Pancreas (tissue), 10 donors: ENCODE data around the gene TRIO. TPM values are rescaled to one million over a fixed set of nuclear protein-coding genes. Genes with fewer than 3 reads are reported as not detected.

Source experiments
- ATAC-seq, 4 donors: fragments of 200-7000 bp; cut with Tn5 transposase; one replicate each; pipeline versions ENCODE4 v1.8.0 to v1.9.1; 2020; ENCODE audit warnings: mild to moderate bottlenecking in 4 of 4, moderate library complexity in 4 of 4
- DNase-seq, 6 donors: peaks; one replicate each; pipeline ENCODE4 v3.0.0-alpha.2; 2020
- FAIRE-seq: peaks from 2 replicates; lab custom pipeline; 2012; peaks lifted over from hg19 to GRCh38; lab: Jason Lieb, UNC
- H3K27ac ChIP-seq, 4 donors: fragments of 200-600 bp; sonication (generic); 1 replicate in 3 of 4; 2 replicates in 1 of 4; pipeline versions ENCODE4 v1.5.0 to v1.8.0; 2020
- H3K27me3 ChIP-seq, 4 donors: fragments of 200-600 bp; one replicate each; pipeline ENCODE4 v1.8.0; 2021
- H3K36me3 ChIP-seq, 3 donors: fragments of 200-600 bp; sonication (generic) in 1 of 3; one replicate each; pipeline versions ENCODE4 v1.5.0 to v1.8.0; 2020 to 2021
- H3K4me1 ChIP-seq, 3 donors: fragments of 200-600 bp; one replicate each; pipeline ENCODE4 v1.8.0; 2021
- H3K4me3 ChIP-seq, 4 donors: fragments of 200-600 bp; sonication (generic) in 2 of 4; one replicate each; pipeline versions ENCODE4 v1.5.0 to v1.8.0; 2020 to 2021
- H3K9me3 ChIP-seq, 4 donors: fragments of 200-600 bp; one replicate each; pipeline ENCODE4 v1.8.0; 2021
- CTCF ChIP-seq, 4 donors: fragments of 200-600 bp; sonication (generic) in 3 of 4; IDR thresholded peaks; one replicate each; pipeline versions ENCODE4 v1.5.0 to v1.8.0; 2021; ENCODE audit warnings: antibody characterized with exemption in 4 of 4
- WGBS, 2 donors: extraction: QIAGEN DNeasy Blood & Tissue Kit; methylation state at CpG; one replicate each; pipeline ENCODE4 v1.1.7; 2013; 5-methylcytosine and 5-hydroxymethylcytosine counted together
- intact Hi-C, 3 donors: fragments of 100-400 bp; cut with DNase I; formaldehyde crosslinking; loops; one replicate each; pipeline versions ENCODE4 v1.11.1 to v1.14.2; 2022
- polyA plus RNA-seq, 2 donors: library from polyadenylated mRNA; stranded (reverse); fragments of 200-250 nt; gene quantifications; one replicate each; pipeline ENCODE4 v1.2.3, GENCODE V29; 2013
- total RNA-seq, 6 donors: library from RNA; stranded (reverse); fragmentation: NEBNext Ultra II Directional in 4 of 6; extraction: Animal tissue kit (Norgen Biotek cat#: 25700) in 4 of 6; gene quantifications; one replicate each; pipeline versions ENCODE4 v1.2.1 to v1.2.4, GENCODE V29; 2021 to 2023
- donor health status: healthy with polysubstance abuse.
- donor health status: DM: no; HTN: no; CAD: no; lungs with moderate emphysema.
- donor health status: DM: no; HTN: no; CAD: no.
- donor health status: control.
- donor health status: control.
- donor health status: Bipolar disorder and iron deficiency.
- donor health status: DM: yes; HTN: yes; CAD: no.
- donor health status: DM: no; HTN: no; CAD: no.
- donor health status: DM: no; HTN: no; CAD: no.
- donor health status: DM: yes; HTN: yes; CAD: no.

The TRIO gene
- total and polyA plus RNA-seq, 8 donors = 27.3 to 82.5 (median 38.3) TPM

- Histone ChIP-seq H3K9me3 (no peaks in the 10 kb centered on the region), H3K4me1 (peaks cover 0 to 2% (median 0%) of the 10 kb centered on the region in 3 donors), H3K27ac (no peak overlapping the region), H3K27me3 (no peaks in the 10 kb centered on the region), H3K4me3 (no peak overlapping the region), H3K36me3 (no peaks in the 10 kb centered on the region)
- ATAC-seq (no peak), FAIRE-seq (no peak), DNase-seq (no peak)
- intact Hi-C loops = no loop called here
- no peak for TF ChIP-seq CTCF (IDR thresholded peaks at IDR 0.05)
- WGBS, 2 donors = 83 to 84% methylated on average over 9 of the region's 9 CpGs
These were observed 134.5 kb downstream of the TRIO start for GRCh38 chr5:14277385-14278320.

- FAIRE-seq (no peak), ATAC-seq (no peak), DNase-seq (no peak)
- H3K36me3 ChIP-seq = no peaks in the 10 kb centered on the region
- no peak overlapping the region for H3K4me3 ChIP-seq
- WGBS, 2 donors = 80 to 83% methylated on average over 11 of the region's 11 CpGs
- no peak for TF ChIP-seq CTCF (IDR thresholded peaks at IDR 0.05)
- intact Hi-C loops = no loop called here
- no peaks in the 10 kb centered on the region for H3K9me3 ChIP-seq
- H3K4me1 ChIP-seq = no peaks in the 10 kb centered on the region
- H3K27ac ChIP-seq = no peak overlapping the region
- H3K27me3 ChIP-seq = no peaks in the 10 kb centered on the region
These were observed 137.2 kb downstream of the TRIO start for GRCh38 chr5:14280294-14280854.

GRCh38 chr5:14281746-14282181 lies 138.6 kb downstream of the TRIO start:
- no peaks in the 10 kb centered on the region for H3K36me3 ChIP-seq
- H3K27ac ChIP-seq = no peak overlapping the region
- WGBS, 2 donors = 79% methylated on average over 3 of the region's 3 CpGs
- H3K9me3 ChIP-seq = no peaks in the 10 kb centered on the region
- H3K4me1 ChIP-seq = no peaks in the 10 kb centered on the region
- TF ChIP-seq CTCF (IDR thresholded peaks at IDR 0.05) = no peak
- ATAC-seq (no peak), DNase-seq (no peak), FAIRE-seq (no peak)
- H3K27me3 ChIP-seq = no peaks in the 10 kb centered on the region
- intact Hi-C loops = no loop called here
- H3K4me3 ChIP-seq = no peak overlapping the region

- Histone ChIP-seq H3K9me3 (no peaks in the 10 kb centered on the region), H3K4me1 (no peaks in the 10 kb centered on the region), H3K4me3 (no peak overlapping the region), H3K27me3 (no peaks in the 10 kb centered on the region), H3K27ac (no peak overlapping the region), H3K36me3 (no peaks in the 10 kb centered on the region)
- DNase-seq = no peak
- FAIRE-seq = no peak
- WGBS, 2 donors = 89% methylated on average over 4 of the region's 4 CpGs
- intact Hi-C loops = no loop called here
- no peak for ATAC-seq
- no peak for TF ChIP-seq CTCF (IDR thresholded peaks at IDR 0.05)
These were observed 140.0 kb downstream of the TRIO start for GRCh38 chr5:14283139-14283538.
